Heart right ventricle (tissue), 16 donors: ENCODE data around the gene KLHL17. TPM values are rescaled to one million over a fixed set of nuclear protein-coding genes. Genes with fewer than 3 reads are reported as not detected.

Experiments
- ATAC-seq, 8 donors: fragments of 200-7000 bp; cut with Tn5 transposase; one replicate each; pipeline ENCODE4 v1.9.1; 2020; ENCODE audit warnings: mild to moderate bottlenecking in 8 of 8, moderate library complexity in 8 of 8, moderate number of reproducible peaks in 1 of 8
- DNase-seq, 2 donors: peaks; one replicate each; pipeline ENCODE4 v3.0.0-alpha.2; 2020
- H3K27ac ChIP-seq, 10 donors: fragments of 200-600 bp; sonication (generic) in 2 of 10; one replicate each; pipeline versions ENCODE4 v1.5.0 to v1.8.0; 2020 to 2022; ENCODE audit warnings: mild to moderate bottlenecking in 3 of 10
- H3K27me3 ChIP-seq, 7 donors: fragments of 200-600 bp; one replicate each; pipeline ENCODE4 v1.8.0; 2021 to 2022; ENCODE audit warnings: mild to moderate bottlenecking in 2 of 7
- H3K36me3 ChIP-seq, 9 donors: fragments of 200-600 bp; sonication (generic) in 1 of 9; one replicate each; pipeline versions ENCODE4 v1.5.0 to v1.8.0; 2020 to 2022; ENCODE audit warnings: mild to moderate bottlenecking in 2 of 9
- H3K4me1 ChIP-seq, 9 donors: fragments of 200-600 bp; sonication (generic) in 1 of 9; one replicate each; pipeline versions ENCODE4 v1.5.0 to v1.8.0; 2020 to 2022; ENCODE audit warnings: mild to moderate bottlenecking in 4 of 9
- H3K4me3 ChIP-seq, 10 donors: fragments of 200-600 bp; sonication (generic) in 2 of 10; one replicate each; pipeline versions ENCODE4 v1.5.0 to v1.8.0; 2020 to 2022; ENCODE audit warnings: mild to moderate bottlenecking in 7 of 10, moderate library complexity in 2 of 10
- H3K9me3 ChIP-seq, 11 donors: fragments of 200-600 bp in 10 of 11; sonication (generic) in 2 of 11; one replicate each; pipeline versions ENCODE4 v1.5.0 to v1.8.0; 2013 to 2022; ENCODE audit warnings: mild to moderate bottlenecking in 2 of 11, control low read depth in 1 of 11, moderate library complexity in 1 of 11
- WGBS, 2 donors: extraction: QIAGEN DNeasy Blood & Tissue Kit; methylation state at CpG; one replicate each; pipeline ENCODE4 v1.1.7; 2013; ENCODE audit warnings: inconsistent platforms in 1 of 2; 5-methylcytosine and 5-hydroxymethylcytosine counted together
- intact Hi-C, 10 donors: fragments of 100-400 bp; cut with DNase I; formaldehyde crosslinking; loops; one replicate each; pipeline versions ENCODE4 v1.11.1 to v1.14.2; 2022
- long read RNA-seq, 3 donors: library from polyadenylated mRNA; unstranded; transcript quantifications; one replicate each; pipeline ENCODE4 v2.0.0, GENCODE V29; 2020 to 2021
- polyA plus RNA-seq, 2 donors: library from polyadenylated mRNA; stranded (reverse); fragments of 200-250 nt; gene quantifications; one replicate each; pipeline ENCODE4 v1.2.3, GENCODE V29; 2013
- total RNA-seq, 10 donors: library from RNA; stranded (reverse); fragmentation: NEBNext Ultra II Directional in 3 of 10; extraction: Animal tissue kit (Norgen Biotek cat#: 25700) in 3 of 10; gene quantifications; one replicate each; pipeline versions ENCODE4 v1.2.1 to v1.2.4, GENCODE V29; 2021 to 2023
- TF ChIP-seq, protein P1 (sequence below), 9 donors: fragments of 200-600 bp; sonication (generic) in 2 of 9; IDR thresholded peaks; one replicate each; pipeline versions ENCODE4 v1.5.0 to v1.8.0; 2021 to 2022; ENCODE audit warnings: antibody characterized with exemption in 9 of 9, mild to moderate bottlenecking in 5 of 9, moderate library complexity in 1 of 9
- donor health status: Arrhythmogenic right ventricular cardiomyopathy.
- donor health status: ischemic (EF 13 %, LVEDD 7.1; RV severe dilation, severe dysfunction).
- donor health status: healthy with polysubstance abuse.
- donor health status: DM: no; HTN: yes; CAD: no.
- donor health status: DM: no; HTN: no; CAD: no.
- donor health status: ischemic (EF 25% LVEDD 6.9; RV normal size, moderate dysfunction).
- donor health status: ischemic (EF 25% LVEDD 5.7; RV mildly dilated, moderate dysfunction).
- donor health status: healthy.
- donor health status: DM: yes; HTN: yes; CAD: no.
- donor health status: Ischemic cardiomyopathy.
- donor health status: ischemic (EF 35%, LVEDD 5.7; RV mildly dilated, moderate dysfunction).
- donor health status: nonischemic (EF 11% LVEDD 7.7; RV severe dilation, severe dysfunction).
- donor health status: DM: yes; HTN: yes; CAD: no.
- donor health status: PGD.
- donor health status: ischemic (EF 29% LVEDD 5.4; RV normal size, mild dysfunction).
- donor health status: nonischemic (EF 23%, LVEDD 6.1; RV moderate dilation, normal function).

KLHL17 gene
- total RNA-seq: 1 to 10 TPM; 1.3 to 6.6 (median 3.2) TPM
- 10 to 100 TPM in 1 of 2 donors, 1 to 10 TPM in 1; 7.7 to 10.2 TPM for polyA plus RNA-seq
- long read RNA-seq, donor 1, transcript KLHL17-201 (12 exons, 2,560 nt): major isoform, 5 of 11 reads
- long read RNA-seq, donor 1, partial matches to known transcripts: 3 of 11 reads
- long read RNA-seq, donor 1, other reads (novel, unspliced or antisense): 3 of 11 reads
- long read RNA-seq, donor 2, transcript KLHL17-201 (12 exons, 2,560 nt): major isoform, 5 of 19 reads
- long read RNA-seq, donor 2, partial matches to known transcripts: 4 of 19 reads
- long read RNA-seq, donor 2, other reads (novel, unspliced or antisense): 10 of 19 reads
- long read RNA-seq, donor 3, partial matches to known transcripts: 1 of 4 reads
- long read RNA-seq, donor 3, other reads (novel, unspliced or antisense): 3 of 4 reads

DNA sequence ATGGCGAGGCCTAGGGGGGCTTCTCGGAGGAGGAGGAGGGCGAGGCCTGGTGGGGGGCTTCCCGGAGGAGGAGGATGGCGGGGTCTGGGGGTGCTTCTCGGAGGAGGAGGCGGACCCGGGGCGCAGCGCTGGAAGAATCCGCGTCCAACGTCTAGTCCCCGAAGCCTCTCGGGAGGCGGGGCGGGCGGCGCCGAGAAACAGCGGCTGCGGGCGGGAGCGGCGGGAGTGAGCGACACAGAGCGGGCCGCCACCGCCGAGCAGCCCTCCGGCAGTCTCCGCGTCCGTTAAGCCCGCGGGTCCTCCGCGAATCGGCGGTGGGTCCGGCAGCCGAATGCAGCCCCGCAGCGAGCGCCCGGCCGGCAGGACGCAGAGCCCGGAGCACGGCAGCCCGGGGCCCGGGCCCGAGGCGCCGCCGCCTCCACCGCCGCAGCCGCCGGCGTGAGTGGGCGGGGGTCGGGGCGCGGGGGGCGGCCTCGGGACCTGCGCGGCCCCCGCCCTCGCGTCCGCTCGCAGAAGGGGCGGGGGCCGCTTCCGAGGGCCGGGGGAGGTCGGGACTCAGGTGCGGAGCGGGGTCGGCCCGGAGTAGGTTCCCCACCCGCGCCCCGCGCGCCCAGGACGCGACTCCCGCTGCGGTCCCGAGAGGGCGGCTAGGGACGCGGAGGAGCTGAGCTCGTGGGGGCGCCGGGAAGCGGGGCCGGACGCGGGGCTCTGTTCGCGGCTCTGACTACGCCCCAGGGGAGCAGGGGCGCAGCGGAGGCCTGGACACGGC lies at the start of gene KLHL17:
KLHL17 (plus strand) TSS at position 222 of the 769 bp plus-strand sequence; CDS start at position 332, 110 bp downstream.
- ATAC-seq (peak in 7 of 8 donors; percentile 10 to 60 (median 41)), DNase-seq (peak; percentile 70 to 85)
- WGBS, 2 donors: 0 to 1% methylated on average over 66 to 105 of the region's 109 CpGs
- intact Hi-C loops: loop anchor here in 1 of 10 donors (5.0 kb wide), 1 partner anchor 53 kb away; no protein-coding TSS in a partner anchor
- Histone ChIP-seq H3K27ac (peak within 1 kb of the TSS in 3 of 10 donors; percentile 10 to 86 (median 69)), H3K4me1 (peaks cover 12 to 33% (median 23%) of the 10 kb centered on the region in 9 donors), H3K9me3 (no peaks in the 10 kb centered on the region), H3K36me3 (peaks cover 0 to 27% (median 9%) of the 10 kb centered on the region in 9 donors), H3K27me3 (peaks cover 0 to 4% (median 0%) of the 10 kb centered on the region in 7 donors), H3K4me3 (peak within 1 kb of the TSS; percentile 50 to 100 (median 96))
- TF ChIP-seq, protein P1, sequence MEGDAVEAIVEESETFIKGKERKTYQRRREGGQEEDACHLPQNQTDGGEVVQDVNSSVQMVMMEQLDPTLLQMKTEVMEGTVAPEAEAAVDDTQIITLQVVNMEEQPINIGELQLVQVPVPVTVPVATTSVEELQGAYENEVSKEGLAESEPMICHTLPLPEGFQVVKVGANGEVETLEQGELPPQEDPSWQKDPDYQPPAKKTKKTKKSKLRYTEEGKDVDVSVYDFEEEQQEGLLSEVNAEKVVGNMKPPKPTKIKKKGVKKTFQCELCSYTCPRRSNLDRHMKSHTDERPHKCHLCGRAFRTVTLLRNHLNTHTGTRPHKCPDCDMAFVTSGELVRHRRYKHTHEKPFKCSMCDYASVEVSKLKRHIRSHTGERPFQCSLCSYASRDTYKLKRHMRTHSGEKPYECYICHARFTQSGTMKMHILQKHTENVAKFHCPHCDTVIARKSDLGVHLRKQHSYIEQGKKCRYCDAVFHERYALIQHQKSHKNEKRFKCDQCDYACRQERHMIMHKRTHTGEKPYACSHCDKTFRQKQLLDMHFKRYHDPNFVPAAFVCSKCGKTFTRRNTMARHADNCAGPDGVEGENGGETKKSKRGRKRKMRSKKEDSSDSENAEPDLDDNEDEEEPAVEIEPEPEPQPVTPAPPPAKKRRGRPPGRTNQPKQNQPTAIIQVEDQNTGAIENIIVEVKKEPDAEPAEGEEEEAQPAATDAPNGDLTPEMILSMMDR (IDR thresholded peaks at IDR 0.05): no peak

DNA sequence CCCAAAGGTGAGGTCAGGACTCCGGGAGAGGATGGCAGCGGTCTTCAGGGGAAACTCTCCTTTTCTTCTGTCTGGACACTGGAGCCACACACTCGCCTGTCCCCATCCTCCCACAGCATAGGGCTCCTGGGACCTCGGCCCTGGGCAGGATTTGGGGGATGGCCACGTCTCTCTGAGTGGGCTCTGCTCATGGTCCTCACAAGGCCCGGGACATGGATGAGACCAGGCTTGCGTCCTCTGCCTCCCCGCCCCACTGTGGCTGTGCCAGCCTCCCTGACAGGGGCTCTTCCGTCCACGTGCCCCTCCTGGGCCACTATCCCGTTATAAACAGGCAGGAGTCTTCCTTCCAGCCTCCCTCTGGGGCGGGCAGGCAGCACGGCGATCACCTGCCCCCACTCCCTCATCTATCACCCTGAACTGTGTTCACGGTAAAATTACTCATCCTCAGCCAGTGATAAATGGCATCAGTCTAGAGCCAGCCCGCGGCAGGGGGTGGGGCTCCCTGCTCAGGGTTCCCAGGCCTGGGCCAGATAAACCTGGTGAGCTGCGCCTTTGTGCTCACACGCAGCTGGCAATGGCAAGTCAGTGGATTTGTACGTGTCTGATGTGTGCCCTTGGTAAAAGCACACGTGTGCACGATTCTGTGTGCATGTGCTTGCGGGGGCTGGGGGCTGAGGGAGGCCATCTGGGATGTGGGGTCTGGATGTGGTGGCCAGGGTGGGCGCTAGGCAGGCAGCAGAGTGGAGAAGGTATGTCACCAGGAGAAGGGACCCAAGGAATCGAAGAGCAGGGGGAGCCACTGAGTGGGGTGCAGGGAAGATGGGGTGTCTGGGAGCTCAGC lies 49.3 kb upstream of the KLHL17 start:
- Histone ChIP-seq H3K4me3 (no peak overlapping the region), H3K27ac (no peak overlapping the region), H3K4me1 (peaks cover 0 to 19% (median 0%) of the 10 kb centered on the region in 9 donors), H3K9me3 (no peaks in the 10 kb centered on the region), H3K27me3 (peaks cover 0 to 72% (median 57%) of the 10 kb centered on the region in 7 donors), H3K36me3 (peaks cover 0 to 7% (median 0%) of the 10 kb centered on the region in 9 donors)
- intact Hi-C loops: no loop called here
- TF ChIP-seq, protein P1 (IDR thresholded peaks at IDR 0.05): no peak
- ATAC-seq (no peak), DNase-seq (no peak)
- 63 to 72% methylated on average over 25 of the region's 25 CpGs for WGBS, 2 donors

DNA sequence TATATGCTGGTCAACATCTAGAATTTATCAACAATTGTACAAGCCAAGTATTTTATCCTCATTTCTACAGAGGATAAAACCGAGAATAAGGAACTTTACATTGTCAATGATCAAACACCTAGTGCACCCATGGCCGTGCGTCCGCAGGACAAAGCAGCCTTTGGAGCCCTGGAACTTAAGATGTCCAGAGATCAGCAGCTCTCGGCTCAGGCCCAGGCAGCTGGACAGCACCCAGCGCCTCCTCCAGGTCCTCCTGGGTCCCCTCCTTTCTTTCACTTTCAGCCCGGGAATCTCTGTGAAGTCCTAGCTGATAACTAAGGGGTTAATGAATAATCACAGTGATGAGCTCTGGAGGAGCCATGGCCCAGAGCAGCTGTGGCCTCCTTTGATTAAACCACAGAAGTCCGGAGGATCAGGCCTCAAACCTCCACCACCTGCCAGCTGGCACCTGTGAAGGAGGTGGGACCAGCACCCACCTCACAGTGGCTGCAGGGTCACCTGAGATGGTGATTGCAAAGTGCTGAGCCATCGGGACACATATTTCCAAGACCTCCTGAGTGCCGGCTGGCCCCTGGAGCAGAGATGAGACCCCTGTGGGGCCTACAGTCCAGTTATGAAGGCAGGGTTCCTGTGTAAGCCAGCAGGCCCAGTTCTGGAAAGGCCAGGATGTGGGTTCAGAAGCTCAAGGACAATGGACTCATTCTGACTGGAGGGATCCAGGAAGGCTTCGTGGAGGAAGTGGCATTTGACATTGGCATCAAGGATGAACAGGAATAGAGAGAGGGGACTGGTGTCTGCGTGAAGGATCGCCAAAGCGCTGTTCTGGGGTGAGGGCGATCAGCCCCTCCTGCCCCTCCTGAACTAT lies 48.3 kb upstream of the KLHL17 start:
- DNase-seq (no peak), ATAC-seq (no peak)
- H3K27me3 ChIP-seq: peaks cover 0 to 73% (median 63%) of the 10 kb centered on the region in 7 donors
- TF ChIP-seq, protein P1 (IDR thresholded peaks at IDR 0.05): no peak
- 64 to 74% methylated on average over 15 of the region's 15 CpGs for WGBS, 2 donors
- H3K27ac ChIP-seq: no peak overlapping the region
- intact Hi-C loops: no loop called here
- peaks cover 0 to 9% (median 0%) of the 10 kb centered on the region in 9 donors for H3K4me1 ChIP-seq
- no peak overlapping the region for H3K4me3 ChIP-seq
- H3K9me3 ChIP-seq: no peaks in the 10 kb centered on the region
- H3K36me3 ChIP-seq: peaks cover 0 to 7% (median 0%) of the 10 kb centered on the region in 9 donors
